Measurements from ENCODE around the gene SEPTIN5.

SEPTIN5 gene

DNA sequence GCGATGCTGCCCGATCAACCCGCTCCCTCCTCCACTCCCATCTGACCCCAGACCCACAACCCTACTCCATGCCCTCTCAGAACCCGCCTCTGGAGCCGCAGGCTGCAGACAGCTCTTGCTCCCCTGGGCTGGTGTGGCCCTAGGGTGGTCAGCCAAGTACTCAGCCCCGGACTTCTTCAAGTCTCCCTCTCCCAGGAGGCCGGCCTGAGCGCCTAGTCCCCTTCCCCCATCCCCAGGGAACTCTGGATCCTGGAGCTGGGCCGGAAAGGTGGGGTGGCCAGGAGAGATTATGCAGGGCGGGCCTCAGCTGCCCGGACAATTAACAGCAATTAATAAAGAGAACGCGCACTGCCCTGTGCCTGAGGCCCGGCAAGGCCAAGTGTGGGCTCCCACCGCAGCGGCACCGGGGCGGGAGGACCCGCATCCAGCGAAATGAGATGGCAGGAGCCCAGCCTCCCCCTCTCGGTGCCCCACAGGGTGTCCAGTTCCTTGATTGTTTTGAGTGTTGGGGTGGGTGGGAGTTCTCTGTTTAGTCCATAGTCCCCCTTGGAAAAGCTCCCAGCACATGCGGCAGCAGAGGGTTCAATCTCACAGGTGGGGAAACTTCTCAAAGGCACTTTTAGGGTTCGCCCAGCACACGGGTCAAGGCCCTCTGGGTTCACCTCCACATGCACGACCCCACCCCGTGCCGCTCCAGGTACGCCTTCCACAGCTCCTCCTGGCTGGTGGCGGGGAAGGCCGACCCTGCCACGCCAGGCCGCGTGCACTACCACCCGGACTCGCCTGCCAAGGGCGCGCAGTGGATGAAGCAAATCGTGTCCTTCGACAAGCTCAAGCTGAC, 49.4 kb downstream of the SEPTIN5 start:
- no peak for DNase-seq

DNA sequence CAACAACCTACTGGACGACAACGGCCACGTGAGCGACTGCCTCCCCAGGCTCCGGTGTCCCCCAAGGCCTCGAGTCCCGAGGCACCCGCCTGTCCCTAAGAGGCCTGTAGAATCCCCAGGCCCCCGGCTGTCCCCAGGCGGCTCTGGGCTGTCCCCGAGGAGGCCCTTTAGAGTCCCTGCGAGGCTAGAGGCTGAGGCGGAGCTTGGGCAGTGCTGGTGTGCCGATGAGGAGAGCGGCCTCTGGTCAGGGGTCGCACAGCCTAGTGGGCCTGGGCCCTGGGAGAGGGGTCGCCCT, 49.9 kb downstream of the SEPTIN5 start:
- DNase-seq = no peak

DNA sequence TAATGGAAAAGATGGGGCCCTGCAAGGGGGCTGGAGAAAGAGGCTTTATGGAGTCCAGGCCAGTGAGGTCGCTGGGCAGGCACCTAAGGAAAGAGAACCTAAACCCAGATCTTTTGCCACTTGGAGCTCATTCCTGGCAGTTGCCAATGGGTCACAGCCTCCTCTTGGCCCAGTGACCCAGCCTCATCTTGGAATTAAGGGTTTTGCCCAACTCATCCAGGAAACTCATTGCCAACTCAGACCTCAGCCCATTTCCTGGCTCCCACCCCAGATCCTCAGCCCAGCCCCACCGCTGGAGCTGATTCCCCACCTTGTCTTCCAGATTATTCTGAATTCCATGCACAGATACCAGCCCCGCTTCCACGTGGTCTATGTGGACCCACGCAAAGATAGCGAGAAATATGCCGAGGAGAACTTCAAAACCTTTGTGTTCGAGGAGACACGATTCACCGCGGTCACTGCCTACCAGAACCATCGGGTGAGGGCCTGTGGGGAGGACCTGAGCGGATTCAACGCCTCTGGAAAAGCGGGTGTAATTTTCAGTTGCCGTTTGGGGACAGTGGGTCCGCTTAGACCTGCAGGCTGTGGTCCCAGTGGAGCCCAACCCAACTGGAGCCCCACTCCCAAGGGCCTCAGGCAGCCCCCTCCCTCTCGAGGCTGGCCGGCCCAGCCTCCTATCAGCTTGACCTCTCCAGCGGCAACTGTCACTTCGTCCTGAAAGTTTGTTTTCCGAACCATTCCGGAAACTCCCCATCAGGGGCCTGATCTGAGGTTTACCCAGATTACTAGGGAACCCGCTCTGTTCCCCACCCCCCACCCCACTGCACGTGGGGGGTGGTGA, 50.6 kb downstream of the SEPTIN5 start:
- no peak for DNase-seq

DNA sequence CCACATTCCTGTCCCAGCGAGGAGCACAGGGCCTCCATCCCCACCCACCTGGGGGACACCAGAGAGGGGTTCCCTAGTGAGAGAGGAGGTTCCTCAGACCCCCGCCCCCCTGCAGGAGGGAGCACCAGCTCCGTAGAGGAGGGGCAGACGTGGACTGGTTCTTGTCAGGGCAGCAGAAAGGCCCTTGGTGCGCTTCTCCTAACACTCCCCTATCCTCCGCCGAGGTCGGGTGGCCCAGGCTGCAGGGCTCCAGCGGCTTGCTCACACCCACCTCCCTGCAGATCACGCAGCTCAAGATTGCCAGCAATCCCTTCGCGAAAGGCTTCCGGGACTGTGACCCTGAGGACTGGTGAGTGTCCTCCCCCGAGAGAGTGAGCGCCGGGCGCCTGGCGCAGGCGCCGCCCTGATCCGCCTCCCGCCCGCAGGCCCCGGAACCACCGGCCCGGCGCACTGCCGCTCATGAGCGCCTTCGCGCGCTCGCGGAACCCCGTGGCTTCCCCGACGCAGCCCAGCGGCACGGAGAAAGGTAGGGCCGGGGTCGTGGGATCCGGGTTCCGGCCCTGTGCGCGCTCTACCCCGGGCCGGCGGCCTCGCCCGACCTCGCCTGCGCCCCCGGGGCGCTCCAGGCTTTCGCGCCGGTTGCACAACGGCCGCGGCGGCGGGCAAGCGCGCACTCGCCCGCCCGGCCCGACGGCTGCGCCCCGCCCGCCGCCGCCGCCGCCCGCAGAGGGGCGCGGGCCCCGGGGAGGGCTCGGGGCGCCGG, 51.4 kb downstream of the SEPTIN5 start:
- DNase-seq = no peak

DNA sequence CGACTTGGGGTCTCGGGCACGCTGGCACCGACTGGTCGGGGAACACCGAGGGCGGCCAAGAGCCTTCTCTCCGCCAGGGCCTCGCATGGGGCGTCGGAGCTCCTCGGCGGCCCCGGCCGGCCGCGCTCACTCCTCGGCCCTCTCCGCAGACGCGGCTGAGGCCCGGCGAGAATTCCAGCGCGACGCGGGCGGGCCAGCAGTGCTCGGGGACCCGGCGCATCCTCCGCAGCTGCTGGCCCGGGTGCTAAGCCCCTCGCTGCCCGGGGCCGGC, 51.9 kb downstream of the SEPTIN5 start:
- no peak for DNase-seq

DNA sequence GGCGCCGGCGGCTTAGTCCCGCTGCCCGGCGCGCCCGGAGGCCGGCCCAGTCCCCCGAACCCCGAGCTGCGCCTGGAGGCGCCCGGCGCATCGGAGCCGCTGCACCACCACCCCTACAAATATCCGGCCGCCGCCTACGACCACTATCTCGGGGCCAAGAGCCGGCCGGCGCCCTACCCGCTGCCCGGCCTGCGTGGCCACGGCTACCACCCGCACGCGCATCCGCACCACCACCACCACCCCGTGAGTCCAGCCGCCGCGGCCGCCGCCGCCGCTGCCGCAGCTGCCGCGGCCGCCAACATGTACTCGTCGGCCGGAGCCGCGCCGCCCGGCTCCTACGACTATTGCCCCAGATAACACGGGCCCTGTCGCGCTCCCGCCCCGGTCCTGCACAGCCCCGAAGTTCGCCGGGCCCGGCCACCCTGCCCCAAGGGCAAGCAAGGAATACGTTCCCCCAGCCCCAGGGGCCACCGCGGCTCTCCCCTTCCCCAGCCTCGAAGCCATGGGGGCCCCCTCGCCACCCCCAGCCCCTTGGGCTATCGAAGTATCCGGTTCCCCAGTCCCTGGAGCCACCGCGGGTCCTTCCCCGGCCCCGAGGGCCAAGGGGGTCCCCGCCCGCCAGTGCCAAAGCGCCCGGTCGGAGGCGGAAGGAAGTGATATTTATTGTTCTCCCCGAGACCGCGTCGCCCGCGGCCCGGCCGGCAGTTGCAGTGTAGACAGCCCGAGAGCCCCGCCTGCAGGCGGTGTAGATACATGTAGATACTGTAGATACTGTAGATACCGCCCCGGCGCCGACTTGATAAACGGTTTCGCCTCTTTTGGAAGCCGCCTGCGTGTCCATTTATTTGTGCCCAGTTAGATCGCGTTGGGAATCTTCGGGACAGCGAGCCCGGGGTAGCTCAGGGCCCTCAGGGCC, 52.5 kb downstream of the SEPTIN5 start:
- no peak for DNase-seq

DNA sequence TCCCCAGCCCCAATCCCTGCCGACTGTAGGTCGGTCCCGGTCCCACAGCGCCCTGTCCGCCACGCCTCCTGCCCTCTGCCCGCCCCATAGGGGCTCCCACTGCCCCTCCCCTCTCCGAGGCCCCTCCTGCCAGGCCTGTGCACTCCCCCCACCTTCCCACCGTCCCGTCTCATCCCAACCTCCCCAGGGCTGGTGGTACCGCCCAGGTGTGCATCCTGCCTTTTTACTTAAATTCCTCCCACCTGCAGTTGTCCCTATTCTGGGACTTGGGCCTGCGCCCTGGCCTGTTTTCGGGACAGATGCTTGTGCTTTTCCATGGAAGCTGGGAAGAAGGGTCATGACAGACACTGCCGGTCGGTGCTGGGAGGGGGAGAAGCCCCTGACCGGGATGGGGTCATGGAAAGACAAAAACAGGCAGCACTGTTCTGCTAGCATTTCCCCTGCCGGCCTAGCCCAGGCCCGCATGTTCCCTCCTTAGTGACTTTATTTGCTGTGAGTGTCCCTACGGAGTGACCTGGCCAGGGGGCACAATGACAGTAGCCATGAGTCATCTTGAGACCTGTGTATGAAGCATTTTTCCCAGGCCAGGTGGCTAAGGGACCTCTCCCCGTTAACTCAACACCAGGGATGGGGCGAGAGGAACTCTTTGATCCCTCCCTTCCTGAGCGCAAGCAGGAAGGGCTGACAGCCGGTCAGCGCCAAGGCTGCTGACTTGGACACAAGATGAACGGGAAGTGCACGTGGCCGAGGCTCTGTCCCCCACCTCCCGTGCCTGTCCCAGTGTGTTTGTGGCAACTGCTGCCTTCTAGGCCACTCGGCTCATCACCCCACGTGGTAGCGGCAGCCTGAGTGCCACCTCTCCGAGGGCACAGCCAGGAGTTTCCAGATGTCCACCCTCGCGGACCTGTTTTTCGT, 53.4 kb downstream of the SEPTIN5 start:
- no peak for DNase-seq

DNA sequence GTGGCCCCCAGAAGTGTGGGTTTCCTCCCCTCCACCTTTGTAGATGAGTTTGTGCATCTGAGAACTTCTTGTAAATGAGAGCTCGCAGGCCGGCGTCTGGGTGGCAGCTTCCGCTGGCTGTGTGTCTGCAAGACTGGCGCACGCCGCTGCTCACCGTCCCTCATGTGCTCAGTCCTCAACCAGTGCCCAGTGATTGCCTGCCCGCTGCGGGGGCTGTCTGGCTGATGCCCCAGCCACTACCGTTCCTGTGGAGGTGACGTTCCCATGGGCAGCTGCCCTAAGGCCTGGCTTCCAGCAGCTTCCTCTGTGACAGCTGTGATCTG, 55.1 kb downstream of the SEPTIN5 start:
- no peak for DNase-seq

DNA sequence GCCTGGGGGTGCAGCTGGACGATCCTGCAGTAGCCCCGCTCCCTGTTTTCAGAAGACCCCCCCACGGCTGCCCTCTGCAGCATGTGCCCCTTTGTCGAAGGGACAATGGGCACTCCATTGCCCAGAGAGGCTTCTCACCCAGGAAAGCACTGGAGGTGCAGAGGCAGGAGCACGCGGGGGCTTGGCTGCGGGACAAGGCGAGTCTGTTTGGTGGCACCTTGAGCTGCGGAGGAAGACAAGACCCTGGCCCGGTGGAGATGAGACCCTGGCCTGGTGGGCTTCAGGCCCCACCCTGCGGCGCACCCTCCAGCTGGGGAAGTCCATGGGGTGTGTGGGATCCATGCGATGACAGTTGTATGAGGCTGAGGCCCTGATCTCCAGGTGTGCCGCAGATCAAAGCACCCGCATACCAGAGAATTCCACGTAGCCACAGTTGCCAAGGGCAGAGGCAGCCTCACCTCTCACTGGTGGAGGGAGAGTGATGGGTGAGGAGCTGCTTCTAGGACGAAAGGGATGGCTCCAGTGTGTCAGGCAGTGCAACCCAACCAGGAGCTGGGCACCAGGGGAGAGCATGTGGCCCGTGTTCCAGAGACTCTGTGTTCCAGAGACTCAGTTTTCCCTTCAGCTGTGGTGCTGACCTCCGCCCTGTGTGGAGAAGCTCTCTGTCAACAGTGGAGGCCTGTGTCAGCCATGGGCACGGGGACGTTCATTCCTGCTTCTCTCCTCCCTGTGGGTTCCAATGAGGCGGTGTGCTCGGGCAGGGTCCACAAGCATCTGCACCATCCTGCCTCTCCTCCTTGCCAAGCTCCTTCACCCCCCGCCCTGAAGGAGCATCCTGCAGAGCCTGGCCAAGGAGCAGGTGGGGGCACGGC, 56.3 kb downstream of the SEPTIN5 start:
- DNase-seq = no peak

DNA sequence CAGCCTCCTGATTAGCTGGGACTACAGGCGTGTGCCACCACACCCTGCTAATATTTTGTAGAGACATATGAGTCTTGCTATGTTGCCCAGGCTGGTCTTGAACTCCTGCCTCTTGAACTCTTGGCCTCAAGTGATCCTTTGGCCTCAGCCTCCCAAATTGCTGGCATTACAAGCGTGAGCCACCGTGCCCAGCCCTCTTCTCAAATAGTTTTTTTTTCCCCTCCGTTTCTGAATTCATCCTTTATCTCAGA, 58.0 kb downstream of the SEPTIN5 start:
- no peak for DNase-seq

Measured in NCI-H1092 (cell line).